SK-MEL-5 (cell line): ENCODE measurements around the gene WDR26. TPM values are rescaled to one million over a fixed set of nuclear protein-coding genes. Genes with fewer than 3 reads are reported as not detected.
"Not testable (repeated sequence)": the region's sequence is repeated elsewhere in the genome, so short reads cannot be mapped to it uniquely, and the experiment has no call there.

ENCODE experiments used
- DNase-seq: peaks from one replicate; pipeline ENCODE4 v3.0.0-alpha.2; 2016; ENCODE audit warnings: low read depth, low spot score
- in situ Hi-C: cut with HindIII; loops from 2 replicates; pipeline ENCODE4 v1.10.0; 2016; ENCODE audit warnings: low sequenced_read_pairs, high pct_unique_total_duplicates, low pct_unique_long_range_greater_than_20kb
- total RNA-seq: library from RNA; depleted of rRNA; stranded (reverse); fragments of >200 nt; shearing (Covaris generic); gene quantifications from 2 replicates; pipeline ENCODE4 v1.2.3, GENCODE V29; 2014

Gene WDR26
- total RNA-seq, 1 experiment from 2014 or later, result 40.3 TPM

DNA sequence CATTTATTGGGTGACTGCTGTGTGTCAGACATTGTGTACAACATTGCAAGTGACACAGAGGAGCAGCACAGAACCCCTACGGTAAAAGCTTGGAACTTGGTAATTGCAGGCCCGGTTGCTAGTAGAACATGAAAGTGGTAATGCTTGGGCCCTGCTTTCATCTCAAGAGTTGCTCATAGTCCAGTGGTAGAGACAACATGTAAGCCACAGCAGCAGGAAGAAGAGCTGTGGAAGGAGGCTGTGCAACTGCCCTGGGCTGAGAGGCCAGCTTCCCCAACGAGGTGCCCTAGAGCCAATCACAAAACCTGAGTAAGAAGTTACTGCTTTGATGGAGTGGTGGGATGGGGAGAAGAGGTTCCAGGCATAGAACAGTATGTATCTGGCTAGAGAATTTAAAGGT is 59.5 kb downstream of the WDR26 start:
- in situ Hi-C loops, result loop anchor here (10.0 kb wide), 1 partner anchor 50 kb away; no protein-coding TSS in a partner anchor
- no peak for DNase-seq

GRCh38 chr1:224373008-224373590 is 61.5 kb downstream of the WDR26 start:
- DNase-seq, result no peak
- in situ Hi-C loops, result loop anchor here (10.0 kb wide), 1 partner anchor 52 kb away; no protein-coding TSS in a partner anchor

- DNase-seq, result no peak
- in situ Hi-C loops, result no loop called here
Observed at GRCh38 chr1:224368409-224368808, 66.2 kb downstream of the WDR26 start.

DNA sequence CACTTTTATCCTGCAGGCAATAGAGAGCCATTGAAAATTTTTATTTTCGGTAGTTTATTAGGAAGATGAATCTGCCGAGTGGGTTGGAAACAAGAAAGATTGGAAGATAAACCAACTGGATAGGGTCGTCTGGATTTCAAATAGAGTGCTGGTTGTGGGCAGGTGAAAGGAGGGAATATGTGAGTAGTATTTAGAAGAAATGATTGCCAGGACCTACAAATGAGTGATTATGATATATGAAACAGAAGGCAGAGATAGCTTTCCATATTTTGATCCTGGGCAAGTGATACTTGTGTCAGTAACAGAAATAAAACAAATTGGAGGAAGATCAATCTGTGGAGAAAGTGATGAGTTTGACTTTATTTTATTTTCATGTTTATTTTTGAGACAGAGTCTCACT is 75.4 kb downstream of the WDR26 start:
- in situ Hi-C loops, result no loop called here
- no peak for DNase-seq

GRCh38 chr1:224358237-224358636 is 76.4 kb downstream of the WDR26 start:
- DNase-seq, result no peak
- in situ Hi-C loops, result no loop called here

GRCh38 chr1:224357626-224358124 is 76.9 kb downstream of the WDR26 start:
- DNase-seq, result no peak
- in situ Hi-C loops, result no loop called here

DNA sequence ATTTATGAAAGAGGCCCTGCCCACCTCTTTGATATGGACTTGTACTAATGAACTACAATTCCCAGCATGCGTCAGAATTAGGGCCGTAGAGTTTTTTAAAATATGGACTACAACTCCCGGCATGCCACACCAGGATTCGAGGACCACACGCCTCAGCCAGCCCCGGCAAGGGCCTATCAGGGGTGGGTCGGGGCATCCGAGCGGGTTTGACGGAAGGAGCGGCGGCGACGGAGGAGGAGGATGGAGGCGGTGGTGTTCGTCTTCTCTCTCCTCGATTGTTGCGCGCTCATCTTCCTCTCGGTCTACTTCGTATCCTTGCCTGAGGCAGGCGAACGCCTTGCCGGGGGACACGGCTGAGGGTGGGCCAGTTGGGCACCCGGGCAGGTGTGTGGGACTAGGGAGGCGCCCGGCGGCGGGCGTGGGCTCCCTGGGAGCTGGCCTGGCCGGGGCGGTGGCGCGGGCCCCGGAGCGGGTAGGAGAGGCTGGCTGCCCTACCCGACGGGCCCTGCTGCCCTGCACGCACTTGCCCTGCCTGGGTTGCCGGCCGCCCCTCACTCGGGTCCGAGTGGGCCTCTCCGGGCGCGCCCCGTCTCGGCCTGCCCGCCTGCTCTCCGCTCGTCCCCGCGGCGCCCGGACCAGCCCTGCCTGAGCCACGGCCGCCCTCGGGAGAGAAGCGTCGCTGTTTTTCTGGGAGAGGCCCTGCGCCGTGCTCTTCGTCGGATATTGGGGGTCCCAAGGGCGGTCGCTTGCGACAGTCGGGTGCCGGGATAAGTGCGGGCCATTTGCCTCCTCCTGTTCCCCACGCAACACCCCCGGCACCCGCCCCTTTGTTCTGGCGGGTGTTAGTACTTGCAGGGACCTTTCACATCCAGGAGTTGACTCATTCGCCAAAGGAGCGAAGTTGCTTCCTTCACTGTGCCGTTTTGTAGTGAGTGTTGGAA is 77.6 kb downstream of the WDR26 start, which contains the start of gene CNIH4:
Gene CNIH4 (plus strand): TSS at position 195 of the 941 bp plus-strand sequence. CDS start 46 bp downstream, at position 241.
- in situ Hi-C loops, result no loop called here

DNA sequence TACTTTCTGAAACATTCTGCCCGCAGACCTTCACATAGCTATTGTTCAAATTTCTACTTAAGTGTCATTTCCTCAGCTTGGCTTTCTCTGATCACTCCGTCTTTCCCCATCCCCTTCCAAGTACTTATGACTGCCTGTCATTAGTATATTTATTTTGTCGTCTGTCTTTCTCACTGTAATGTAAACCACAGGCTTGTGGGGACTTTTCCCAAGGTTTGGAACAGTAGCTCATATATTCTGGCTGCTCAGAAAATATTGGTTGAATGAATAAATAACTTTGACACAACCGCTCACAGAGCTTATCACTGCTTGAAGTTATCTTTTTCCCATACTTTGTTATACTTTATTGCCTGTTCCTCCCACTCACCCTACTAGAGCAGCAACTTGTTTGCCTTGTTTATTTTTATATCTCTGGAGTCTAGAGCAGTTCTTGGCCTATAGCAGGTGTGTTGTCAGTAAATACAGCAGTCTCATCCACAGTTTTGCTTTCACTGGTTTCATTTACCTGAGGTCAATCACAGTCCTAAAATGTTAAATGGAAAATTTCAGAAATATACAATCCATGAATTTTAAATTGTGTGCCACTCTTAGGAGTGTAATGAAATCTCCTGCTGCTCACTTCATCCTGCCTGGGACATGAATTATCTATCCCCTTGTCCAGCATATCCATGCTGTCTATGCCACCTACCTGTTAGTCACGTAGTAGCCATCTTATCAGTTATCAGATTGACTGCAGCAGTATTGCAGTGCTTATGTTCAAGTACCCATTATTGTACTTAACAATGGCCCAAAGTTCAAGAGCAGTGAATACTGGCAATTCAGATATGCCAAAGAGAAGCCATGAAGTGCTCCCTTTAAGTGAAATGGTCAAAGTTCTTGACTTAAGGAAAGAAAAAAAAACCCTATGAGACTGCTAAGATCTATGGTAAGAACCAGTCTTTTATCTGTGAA is 80.3 kb downstream of the WDR26 start:
- in situ Hi-C loops, result no loop called here
- DNase-seq, result no peak

More for the DNA sequence above, 77.6 kb downstream of the WDR26 start, which contains the start of gene CNIH4:
- DNase-seq, result peak; percentile 96

- DNase-seq, in situ Hi-C loops: not testable (repeated sequence)
Observed at GRCh38 chr1:224352436-224353085, 82.0 kb downstream of the WDR26 start.

DNA sequence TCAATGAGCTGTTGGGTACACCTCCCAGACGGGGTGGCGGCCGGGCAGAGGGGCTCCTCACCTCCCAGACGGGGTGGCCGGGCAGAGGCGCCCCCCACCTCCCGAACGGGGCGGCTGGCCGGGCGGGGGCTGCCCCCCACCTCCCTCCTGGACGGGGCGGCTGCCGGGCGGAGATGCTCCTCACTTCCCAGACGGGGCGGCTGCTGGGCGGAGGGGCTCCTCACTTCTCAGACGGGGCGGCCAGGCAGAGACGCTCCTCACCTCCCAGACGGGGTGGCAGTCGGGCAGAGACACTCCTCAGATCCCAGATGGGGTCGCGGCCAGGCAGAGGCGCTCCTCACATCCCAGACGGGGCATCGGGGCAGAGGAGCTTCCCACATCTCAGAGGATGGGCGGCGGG is 84.9 kb downstream of the WDR26 start:
- DNase-seq, in situ Hi-C loops: not testable (repeated sequence)

DNA sequence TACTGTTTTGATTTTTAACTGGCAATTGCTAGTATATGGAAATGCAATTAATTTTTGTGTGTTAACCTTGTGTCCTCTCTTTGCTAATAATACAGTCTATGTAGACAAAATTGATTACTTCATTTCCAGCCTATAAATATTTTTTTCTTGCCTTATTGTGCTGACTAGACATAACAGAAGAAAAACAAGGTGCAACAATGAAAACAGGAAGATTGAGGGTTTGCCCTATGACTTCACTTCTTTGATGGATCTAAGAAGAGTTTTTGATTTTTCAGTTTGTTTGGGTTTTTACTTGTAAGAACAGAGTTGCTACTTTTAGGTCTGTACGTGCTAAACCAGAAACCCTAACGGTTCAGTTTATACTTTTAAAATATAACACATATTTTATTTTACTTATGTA is 86.5 kb downstream of the WDR26 start:
- DNase-seq, result no peak
- in situ Hi-C loops, result no loop called here

DNA sequence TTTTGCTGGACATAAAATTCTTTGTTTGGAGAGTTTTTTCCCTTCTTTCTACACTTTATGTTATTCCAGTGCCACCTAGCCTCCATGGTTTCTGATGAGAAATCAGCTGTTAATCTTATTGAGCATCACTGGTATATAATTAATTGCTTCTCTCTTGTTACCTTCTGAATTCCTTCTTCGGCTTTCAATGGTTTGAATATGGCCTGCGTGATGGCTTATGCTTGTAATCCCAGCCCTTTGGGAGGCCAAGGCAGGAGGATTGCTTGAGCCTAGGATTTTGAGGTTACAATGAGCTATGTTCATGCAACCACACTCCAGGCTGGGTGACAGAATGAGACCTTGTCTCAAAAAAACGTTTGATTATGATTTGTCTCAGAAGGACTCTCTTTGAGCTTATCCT is 90.9 kb downstream of the WDR26 start:
- in situ Hi-C loops, result no loop called here

DNA sequence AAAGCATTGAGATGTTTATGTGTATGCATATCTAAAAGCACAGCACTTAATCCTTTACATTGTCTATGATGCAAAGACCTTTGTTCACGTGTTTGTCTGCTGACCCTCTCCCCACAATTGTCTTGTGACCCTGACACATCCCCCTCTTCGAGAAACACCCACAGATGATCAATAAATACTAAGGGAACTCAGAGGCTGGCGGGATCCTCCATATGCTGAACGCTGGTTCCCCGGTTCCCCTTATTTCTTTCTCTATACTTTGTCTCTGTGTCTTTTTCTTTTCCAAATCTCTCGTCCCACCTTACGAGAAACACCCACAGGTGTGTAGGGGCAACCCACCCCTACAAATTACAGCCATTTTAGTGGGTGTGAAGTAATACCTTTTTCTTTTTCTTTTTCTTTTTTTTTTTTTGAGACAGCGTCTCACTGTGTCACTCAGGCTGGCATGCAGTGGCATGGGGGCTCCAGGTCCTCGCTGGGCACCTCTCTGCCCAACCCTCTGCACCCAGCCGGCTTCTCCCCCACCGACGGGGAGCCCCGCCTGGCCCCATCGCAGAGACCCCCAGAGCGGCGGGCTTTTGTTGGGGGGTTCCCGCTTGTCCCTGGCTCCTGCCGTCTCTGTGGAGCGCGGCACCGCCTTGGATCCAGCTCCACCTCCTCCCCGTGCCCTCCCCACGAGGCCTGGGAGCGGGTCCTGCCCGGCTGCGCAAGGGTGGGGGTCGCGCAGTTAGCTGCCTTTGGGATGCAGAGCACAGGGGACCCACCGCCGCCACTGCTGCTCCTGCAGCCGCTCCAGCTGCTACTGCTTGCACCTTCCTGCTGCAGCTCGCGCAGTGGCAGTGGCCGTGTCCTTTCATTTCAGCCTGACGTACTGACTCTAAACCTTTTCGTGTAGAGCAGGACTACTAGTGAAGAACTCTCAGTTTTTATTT is 93.9 kb downstream of the WDR26 start:
- DNase-seq, in situ Hi-C loops: not testable (repeated sequence)

More for the DNA sequence above, 90.9 kb downstream of the WDR26 start:
- no peak for DNase-seq

GRCh38 chr1:224339442-224340033 is 95.1 kb downstream of the WDR26 start:
- in situ Hi-C loops, result no loop called here
- no peak for DNase-seq

- in situ Hi-C loops, result no loop called here
- no peak for DNase-seq
Observed at GRCh38 chr1:224338150-224338838, 96.3 kb downstream of the WDR26 start.
